SK-N-SH (cell line): ENCODE measurements around the gene ABCG4. TPM values are rescaled to one million over a fixed set of nuclear protein-coding genes. Genes with fewer than 3 reads are reported as not detected.

Experiments
- CTCF ChIA-PET: fragments of 300-600, 350-600 bp; formaldehyde crosslinking; extraction: SDS; loops from one replicate; lab custom pipeline; 2021; lab: Yijun Ruan, JAX
- POLR2A ChIA-PET: fragments of 350-600 bp; sonication (Branson Sonifier 250); formaldehyde crosslinking; extraction: SDS; loops from one replicate; lab custom pipeline; 2020; ENCODE audit warnings: antibody characterized with exemption, inconsistent platforms; lab: Yijun Ruan, JAX
- DNase-seq: peaks from one replicate; pipeline ENCODE4 v3.0.0; 2012
- H2AFZ ChIP-seq: fragments of 200-600 bp; sonication (generic); 2 replicates; pipeline ENCODE4 v1.8.1; 2016; ENCODE audit warnings: antibody characterized with exemption, mild to moderate bottlenecking, low read depth
- H3F3A ChIP-seq: fragments of 200-600 bp; sonication (generic); replicated peaks from 2 replicates; pipeline ENCODE3; 2016; ENCODE audit warnings: antibody characterized with exemption, mild to moderate bottlenecking; ENCODE audit not compliant: insufficient read depth
- H3K27ac ChIP-seq, 2 experiments: fragments of 200-500 bp in 1 of 2; fragments of 200-600 bp in 1 of 2; sonication (Bioruptor generic) in 1 of 2; sonication (generic), shearing (Covaris generic) in 1 of 2; 2 replicates each; pipeline versions ENCODE4 v1.5.1 to v1.6.1; 2014 to 2016; ENCODE audit warnings: low read depth in 2 of 2, inconsistent platforms in 1 of 2, low read length in 1 of 2, mild to moderate bottlenecking in 1 of 2, mixed read lengths in 1 of 2
- H3K27me3 ChIP-seq: fragments of 200-600 bp; sonication (generic), shearing (Covaris generic); 2 replicates; pipeline ENCODE4 v1.6.1; 2016; ENCODE audit warnings: mixed run types; ENCODE audit not compliant: insufficient read depth
- H3K36me3 ChIP-seq, 2 experiments: fragments of 200-500 bp in 1 of 2; fragments of 200-600 bp in 1 of 2; sonication (Bioruptor generic) in 1 of 2; sonication (generic) in 1 of 2; replicated peaks in 1 of 2; 2 replicates each; pipeline versions ENCODE3 to v1.5.1; 2014 to 2016; ENCODE audit warnings: low read length in 1 of 2, mild to moderate bottlenecking in 1 of 2; ENCODE audit not compliant: insufficient read depth in 2 of 2, control insufficient read depth in 1 of 2
- H3K4me1 ChIP-seq, 2 experiments: fragments of 200-500 bp in 1 of 2; fragments of 200-600 bp in 1 of 2; sonication (Bioruptor generic) in 1 of 2; sonication (generic), shearing (Covaris generic) in 1 of 2; 2 replicates each; pipeline versions ENCODE4 v1.5.1 to v1.6.1; 2014 to 2016; ENCODE audit warnings: low read depth in 1 of 2, low read length in 1 of 2, mixed run types in 1 of 2; ENCODE audit not compliant: insufficient read depth in 2 of 2, control insufficient read depth in 1 of 2
- H3K4me2 ChIP-seq: fragments of 200-600 bp; sonication (generic), shearing (Covaris generic); 2 replicates; pipeline ENCODE4 v1.6.1; 2017; ENCODE audit warnings: mixed run types
- H3K4me3 ChIP-seq, 2 experiments: fragments of 200-500 bp in 1 of 2; fragments of 200-600 bp in 1 of 2; sonication (Bioruptor generic) in 1 of 2; sonication (generic), shearing (Covaris generic) in 1 of 2; 2 replicates each; pipeline versions ENCODE4 v1.5.1 to v1.8.1; 2014 to 2016; ENCODE audit warnings: low read depth in 2 of 2, inconsistent platforms in 1 of 2, low read length in 1 of 2, mild to moderate bottlenecking in 1 of 2, mixed read lengths in 1 of 2, moderate library complexity in 1 of 2
- H3K79me2 ChIP-seq: fragments of 200-600 bp; sonication (generic); 2 replicates; pipeline ENCODE4 v1.8.1; 2017; ENCODE audit warnings: mild to moderate bottlenecking; ENCODE audit not compliant: insufficient read depth
- H3K9ac ChIP-seq: fragments of 200-600 bp; sonication (generic); 2 replicates; pipeline ENCODE4 v1.6.1; 2017; ENCODE audit warnings: mixed run types
- H3K9me2 ChIP-seq: fragments of 200-600 bp; sonication (generic); 2 replicates; pipeline ENCODE4 v1.6.1; 2017; ENCODE audit warnings: mixed run types
- H3K9me3 ChIP-seq: fragments of 200-600 bp; sonication (generic); 2 replicates; pipeline ENCODE4 v1.6.1; 2017; ENCODE audit warnings: mixed run types, mild to moderate bottlenecking, moderate library complexity
- H4K20me1 ChIP-seq: fragments of 200-600 bp; sonication (generic); 2 replicates; pipeline ENCODE4 v1.6.1; 2017; ENCODE audit warnings: mild to moderate bottlenecking, mixed run types; ENCODE audit not compliant: insufficient read depth
- CHD2 ChIP-seq: fragments of 150-350 bp; IDR thresholded peaks from 2 replicates; pipeline ENCODE4 v1.6.1; 2018; ENCODE audit warnings: low read length; ENCODE audit not compliant: partially characterized antibody
- EP300 ChIP-seq, 2 experiments: IDR thresholded peaks; 2 replicates each; pipeline versions ENCODE4 v1.4.0 to v1.6.1; 2012; ENCODE audit warnings: borderline replicate concordance in 1 of 2, low read depth in 1 of 2, low read length in 1 of 2
- EZH2phosphoT487 ChIP-seq: fragments of 200-600 bp; sonication (generic); IDR thresholded peaks from 2 replicates; pipeline ENCODE4 v1.6.1; 2017; ENCODE audit warnings: low read depth, mixed run types, mild to moderate bottlenecking, antibody characterized with exemption, moderate library complexity, borderline replicate concordance
- FOXJ3 ChIP-seq: sonication (generic); formaldehyde crosslinking; IDR thresholded peaks from 2 replicates; pipeline ENCODE4 v1.5.1; 2020; ENCODE audit warnings: mild to moderate bottlenecking, missing genetic modification reagents
- FOXM1 ChIP-seq: IDR thresholded peaks from 2 replicates; pipeline ENCODE4 v1.4.0; 2012; ENCODE audit warnings: low read depth, mild to moderate bottlenecking
- GABPA ChIP-seq: IDR thresholded peaks from 2 replicates; pipeline ENCODE4 v1.4.0; 2012; ENCODE audit warnings: low read depth, mild to moderate bottlenecking
- MXI1 ChIP-seq: IDR thresholded peaks from 2 replicates; pipeline ENCODE4 v1.6.1; 2012; ENCODE audit warnings: mild to moderate bottlenecking, low read depth, low read length, improper control_type of control experiment
- NRF1 ChIP-seq: IDR thresholded peaks from 2 replicates; pipeline ENCODE4 v1.6.1; 2012; ENCODE audit warnings: low read depth, mild to moderate bottlenecking, low read length
- POLR2AphosphoS5 ChIP-seq: IDR thresholded peaks from 2 replicates; pipeline ENCODE4 v1.6.1; 2012; ENCODE audit warnings: low read depth, low read length
- RAD21 ChIP-seq: IDR thresholded peaks from 2 replicates; pipeline ENCODE4 v1.6.1; 2012; ENCODE audit warnings: mild to moderate bottlenecking, low read length
- RCOR1 ChIP-seq: fragments of 150-350 bp; IDR thresholded peaks from 2 replicates; pipeline ENCODE4 v1.6.1; 2017; ENCODE audit warnings: antibody characterized with exemption, low read length
- SMC3 ChIP-seq: IDR thresholded peaks from 2 replicates; pipeline ENCODE4 v1.6.1; 2012; ENCODE audit warnings: low read depth, low read length, improper control_type of control experiment
- TCF12 ChIP-seq: IDR thresholded peaks from 2 replicates; pipeline ENCODE4 v1.4.0; 2012
- TEAD4 ChIP-seq: IDR thresholded peaks from 2 replicates; pipeline ENCODE4 v1.4.0; 2012; ENCODE audit warnings: mild to moderate bottlenecking, borderline replicate concordance; ENCODE audit not compliant: insufficient read depth
- USF2 ChIP-seq: fragments of 150-350 bp; IDR thresholded peaks from 2 replicates; pipeline ENCODE4 v1.6.1; 2017; ENCODE audit warnings: antibody characterized with exemption, low read length, low read depth, borderline replicate concordance
- WGBS: methylation state at CpG from one replicate; pipeline ENCODE4 v1.1.6; 2017; ENCODE audit warnings: low lambda C conversion rate; 5-methylcytosine and 5-hydroxymethylcytosine counted together
- polyA plus RNA-seq, 3 experiments: library from polyadenylated mRNA; depleted of rRNA; stranded (reverse); fragments of >200 nt; gene quantifications; 2 replicates each; pipeline ENCODE4 v1.2.3, GENCODE V29; 2012
- TF ChIP-seq, protein P1 (sequence below): IDR thresholded peaks from 2 replicates; pipeline ENCODE4 v1.6.1; 2012; ENCODE audit warnings: mild to moderate bottlenecking, low read depth, low read length, moderate library complexity

ABCG4 gene
- polyA plus RNA-seq, 1 of the 3 experiments (the other 2 are of a cell fraction) = 0.72 TPM

DNA sequence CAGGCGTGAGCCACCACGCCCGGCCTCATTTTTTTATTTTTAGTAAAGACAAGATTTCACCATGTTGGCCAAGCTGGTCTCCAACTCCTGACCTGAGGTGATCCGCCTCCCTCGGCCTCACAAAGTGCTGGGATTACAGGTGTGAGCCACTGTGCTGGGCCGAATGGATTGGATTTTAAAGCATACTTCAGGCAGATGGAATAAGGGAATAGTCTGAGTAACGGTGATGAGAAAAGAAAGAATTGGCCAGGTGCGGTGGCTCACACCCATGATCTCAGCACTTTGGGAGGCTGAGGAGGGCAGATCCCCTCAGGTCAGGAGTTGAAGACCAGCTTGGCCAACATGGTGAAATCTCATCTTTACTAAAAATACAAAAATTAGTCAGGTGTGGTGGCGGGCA lies 55.2 kb downstream of the ABCG4 start (continued):
- no peak for TF ChIP-seq GABPA
- TF ChIP-seq NRF1 = no peak
- no peak for TF ChIP-seq EZH2phosphoT487
- TF ChIP-seq, protein P1, sequence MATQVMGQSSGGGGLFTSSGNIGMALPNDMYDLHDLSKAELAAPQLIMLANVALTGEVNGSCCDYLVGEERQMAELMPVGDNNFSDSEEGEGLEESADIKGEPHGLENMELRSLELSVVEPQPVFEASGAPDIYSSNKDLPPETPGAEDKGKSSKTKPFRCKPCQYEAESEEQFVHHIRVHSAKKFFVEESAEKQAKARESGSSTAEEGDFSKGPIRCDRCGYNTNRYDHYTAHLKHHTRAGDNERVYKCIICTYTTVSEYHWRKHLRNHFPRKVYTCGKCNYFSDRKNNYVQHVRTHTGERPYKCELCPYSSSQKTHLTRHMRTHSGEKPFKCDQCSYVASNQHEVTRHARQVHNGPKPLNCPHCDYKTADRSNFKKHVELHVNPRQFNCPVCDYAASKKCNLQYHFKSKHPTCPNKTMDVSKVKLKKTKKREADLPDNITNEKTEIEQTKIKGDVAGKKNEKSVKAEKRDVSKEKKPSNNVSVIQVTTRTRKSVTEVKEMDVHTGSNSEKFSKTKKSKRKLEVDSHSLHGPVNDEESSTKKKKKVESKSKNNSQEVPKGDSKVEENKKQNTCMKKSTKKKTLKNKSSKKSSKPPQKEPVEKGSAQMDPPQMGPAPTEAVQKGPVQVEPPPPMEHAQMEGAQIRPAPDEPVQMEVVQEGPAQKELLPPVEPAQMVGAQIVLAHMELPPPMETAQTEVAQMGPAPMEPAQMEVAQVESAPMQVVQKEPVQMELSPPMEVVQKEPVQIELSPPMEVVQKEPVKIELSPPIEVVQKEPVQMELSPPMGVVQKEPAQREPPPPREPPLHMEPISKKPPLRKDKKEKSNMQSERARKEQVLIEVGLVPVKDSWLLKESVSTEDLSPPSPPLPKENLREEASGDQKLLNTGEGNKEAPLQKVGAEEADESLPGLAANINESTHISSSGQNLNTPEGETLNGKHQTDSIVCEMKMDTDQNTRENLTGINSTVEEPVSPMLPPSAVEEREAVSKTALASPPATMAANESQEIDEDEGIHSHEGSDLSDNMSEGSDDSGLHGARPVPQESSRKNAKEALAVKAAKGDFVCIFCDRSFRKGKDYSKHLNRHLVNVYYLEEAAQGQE = no peak
- no peak for TF ChIP-seq CHD2
- TF ChIP-seq FOXM1 = no peak
- TF ChIP-seq RAD21 = no peak
- TF ChIP-seq EP300 (IDR thresholded peaks at IDR 0.05; ENCODE audit: borderline replicate concordance in 1 of 2, low read depth in 1 of 2, low read length in 1 of 2) = no peak

DNA sequence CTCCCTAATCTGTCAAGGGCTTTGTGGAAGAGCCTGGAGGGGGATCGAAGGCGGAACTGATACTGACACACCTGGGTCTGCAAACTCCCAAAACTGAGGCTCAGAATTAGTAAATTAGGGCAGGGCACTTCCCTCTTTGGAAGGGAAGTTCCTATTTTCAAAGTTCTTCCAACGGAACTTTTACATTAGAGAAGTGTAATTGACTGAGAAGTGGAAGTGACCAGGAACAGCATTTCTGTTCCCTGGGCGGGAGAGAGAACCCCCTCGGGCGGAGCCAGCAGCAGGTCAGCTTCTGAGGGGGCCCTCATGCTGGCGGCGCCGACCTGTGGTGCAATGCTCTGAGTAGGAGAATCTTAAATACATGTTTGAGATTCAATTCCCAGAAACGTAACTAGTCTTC lies 56.2 kb downstream of the ABCG4 start:
- Histone ChIP-seq H3K4me3 (peak overlapping the region; percentile 78 to 99; a peak in 2 of 4 replicates), H3K9me2 (no peaks in the 10 kb centered on the region), H3K36me3 (peaks cover 0 to 5% of the 10 kb centered on the region in 2 experiments), H3K27me3 (no peaks in the 10 kb centered on the region), H3K4me2 (peak overlapping the region; percentile 70), H2AFZ (peak overlapping the region; percentile 97), H4K20me1 (peaks cover 31% of the 10 kb centered on the region), H3K79me2 (peaks cover 39% of the 10 kb centered on the region), H3K4me1 (peaks cover 5 to 7% of the 10 kb centered on the region in 2 experiments; a peak in 3 of 4 replicates), H3F3A (peaks cover 2% of the 10 kb centered on the region), H3K9ac (no peak overlapping the region), H3K9me3 (no peaks in the 10 kb centered on the region), H3K27ac (no peak overlapping the region)
- ChIA-PET POLR2A (no interaction called here), CTCF (interaction anchor here (0.6 to 4.4 kb wide), 31 partner anchors 9 to 270 kb away, joined by 3 to 33 read pairs (median 6); partner anchors contain the start of genes DPAGT1 and MCAM)
- 91% methylated on average over 10 of the region's 10 CpGs for whole genome bisulfite sequencing
- DNase-seq = no peak
- TF ChIP-seq GABPA (no peak), RCOR1 (no peak), FOXM1 (no peak), SMC3 (no peak), POLR2AphosphoS5 (no peak), EP300 (IDR thresholded peaks at IDR 0.05; ENCODE audit: borderline replicate concordance in 1 of 2, low read depth in 1 of 2, low read length in 1 of 2) (no peak), FOXJ3 (CRISPR knock-in tag) (no peak), USF2 (no peak), TEAD4 (no peak), TCF12 (no peak), MXI1 (no peak), RAD21 (no peak)
